ENCODE results near the gene NUP210L. TPM values are rescaled to one million over a fixed set of nuclear protein-coding genes. Genes with fewer than 3 reads are reported as not detected.

The NUP210L gene
- total RNA-seq (ENCODE audit: insufficient read depth, low replicate concordance) = 0.48 TPM

DNA sequence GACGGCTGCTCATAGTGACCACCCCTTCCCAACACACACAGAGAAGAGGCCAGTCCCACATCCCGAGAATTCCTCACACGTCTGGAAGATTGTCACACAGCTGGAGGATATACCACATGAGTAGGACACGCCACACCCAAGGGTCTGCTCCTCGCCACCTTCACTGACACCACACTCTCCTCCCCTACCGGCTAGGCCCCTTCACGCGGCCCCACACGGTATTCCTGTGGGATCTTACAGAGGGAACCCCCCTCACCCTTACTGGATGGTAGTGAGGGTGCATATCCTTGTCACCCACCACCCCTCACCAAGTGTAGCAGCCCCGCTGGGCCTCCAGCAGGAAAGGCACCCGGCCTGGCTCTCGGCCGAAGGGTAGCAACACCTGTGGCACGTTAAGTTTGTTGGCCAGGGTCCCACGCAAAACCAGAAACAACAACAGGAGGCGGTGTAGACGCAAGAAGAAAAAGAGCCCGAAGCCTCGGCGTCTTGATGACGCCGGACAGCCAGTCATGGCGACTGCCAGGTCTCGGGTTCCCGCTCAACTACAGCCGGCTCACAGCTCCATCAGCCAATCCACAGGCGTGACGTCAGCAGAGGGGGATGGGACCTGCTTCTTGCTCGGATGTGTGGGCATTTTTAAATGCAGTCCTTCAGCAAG, at the start of gene NUP210L:
Gene NUP210L, minus strand, starts transcription at position 540 of the 658 bp plus-strand sequence.
- DNase-seq (ENCODE audit: low spot score) = peak; percentile 57

DNA sequence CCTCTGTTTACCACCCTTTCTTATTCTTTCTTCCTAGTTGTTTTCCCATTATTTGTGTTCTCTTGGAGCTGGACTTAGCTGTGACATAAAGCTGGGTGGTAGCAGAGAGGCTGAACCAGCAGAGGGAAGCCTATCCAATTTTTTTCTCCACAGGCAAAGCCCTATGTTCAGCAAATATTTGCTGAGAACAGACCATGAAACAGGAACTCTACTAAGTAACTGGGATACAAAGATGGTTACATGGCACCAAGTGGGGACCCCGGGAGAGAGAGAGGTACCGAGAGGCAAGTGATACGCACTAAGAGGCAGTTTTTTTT, 44.6 kb upstream of the NUP210L start:
- DNase-seq (ENCODE audit: low spot score) = no peak

DNA sequence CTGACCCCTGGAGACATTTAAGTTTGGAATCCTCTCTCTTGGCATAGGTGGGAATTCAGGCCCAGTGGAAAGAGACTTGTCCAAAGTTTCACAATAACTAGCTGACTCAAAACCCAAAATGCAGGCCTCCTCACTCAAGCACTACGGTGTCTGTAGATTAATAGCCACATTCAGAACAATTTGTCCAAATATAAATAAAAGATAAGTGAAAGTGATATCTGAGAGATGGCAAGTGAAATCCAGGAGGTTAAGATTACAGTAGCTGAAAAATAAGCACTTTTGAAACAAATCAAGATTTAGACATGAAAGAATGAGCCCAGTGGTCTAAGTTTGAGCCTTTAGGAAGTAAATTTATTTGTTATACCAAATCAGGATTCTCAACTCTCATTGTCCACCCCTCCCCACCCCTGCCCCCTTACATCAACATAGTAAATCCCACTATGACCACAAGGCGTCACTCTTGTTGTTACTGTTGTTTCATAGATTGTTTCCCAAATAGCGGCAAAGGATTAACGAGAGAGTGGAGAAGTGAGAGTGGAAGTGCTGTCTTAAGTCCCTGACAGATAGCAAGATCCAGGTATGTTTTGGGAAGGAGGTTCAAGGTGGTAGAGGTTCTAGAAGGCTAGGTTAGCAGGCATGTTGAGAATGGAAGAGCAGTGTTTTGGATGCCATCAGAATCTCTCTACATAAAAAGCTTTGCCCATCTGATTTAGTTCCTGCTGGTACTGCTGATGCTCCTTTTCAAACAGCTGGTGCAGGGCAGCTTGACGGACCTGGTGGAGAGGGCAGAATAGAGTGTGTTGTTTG, 44.1 kb upstream of the NUP210L start:
- DNase-seq (ENCODE audit: low spot score) = peak; percentile 52

DNA sequence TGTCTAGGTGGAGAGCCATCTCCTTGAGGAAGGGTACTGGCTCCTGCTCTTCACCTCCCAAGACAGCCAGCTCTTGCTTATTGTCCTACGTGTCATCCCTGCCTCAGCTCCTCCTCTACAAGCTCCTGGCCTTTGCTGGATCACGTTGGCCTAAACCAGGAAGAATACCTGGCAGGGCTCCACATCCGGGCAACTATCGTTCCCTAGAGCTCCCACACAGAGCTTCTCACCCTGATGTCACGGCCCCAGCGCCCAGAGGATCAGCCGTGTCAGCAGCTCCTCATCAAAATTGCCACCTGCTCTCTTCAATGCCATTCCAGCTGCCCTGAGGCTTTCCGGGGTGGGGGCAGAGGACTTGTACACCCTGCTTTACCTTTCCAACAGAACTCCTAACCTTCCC, 38.9 kb upstream of the NUP210L start:
- DNase-seq (ENCODE audit: low spot score) = no peak

DNA sequence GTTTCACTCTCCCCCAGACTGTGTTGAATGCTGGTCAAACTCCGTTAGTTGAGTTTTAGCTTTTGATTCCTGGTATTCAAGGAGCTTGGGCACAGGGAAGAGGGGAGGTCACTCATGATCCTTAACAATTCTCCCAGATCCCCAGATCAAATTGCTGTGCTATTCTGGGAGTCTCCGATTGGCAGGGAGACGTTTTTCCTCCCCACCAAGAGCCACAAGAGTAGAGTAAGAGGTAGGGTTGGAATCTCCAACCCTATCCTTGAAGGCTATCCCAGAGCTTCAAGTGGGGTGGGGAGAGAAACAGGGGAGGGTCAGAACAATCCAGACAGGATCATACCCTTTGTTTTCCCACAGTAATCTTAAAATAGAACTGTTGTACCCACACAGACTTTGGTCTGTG, 37.6 kb upstream of the NUP210L start:
- DNase-seq (ENCODE audit: low spot score) = no peak

DNA sequence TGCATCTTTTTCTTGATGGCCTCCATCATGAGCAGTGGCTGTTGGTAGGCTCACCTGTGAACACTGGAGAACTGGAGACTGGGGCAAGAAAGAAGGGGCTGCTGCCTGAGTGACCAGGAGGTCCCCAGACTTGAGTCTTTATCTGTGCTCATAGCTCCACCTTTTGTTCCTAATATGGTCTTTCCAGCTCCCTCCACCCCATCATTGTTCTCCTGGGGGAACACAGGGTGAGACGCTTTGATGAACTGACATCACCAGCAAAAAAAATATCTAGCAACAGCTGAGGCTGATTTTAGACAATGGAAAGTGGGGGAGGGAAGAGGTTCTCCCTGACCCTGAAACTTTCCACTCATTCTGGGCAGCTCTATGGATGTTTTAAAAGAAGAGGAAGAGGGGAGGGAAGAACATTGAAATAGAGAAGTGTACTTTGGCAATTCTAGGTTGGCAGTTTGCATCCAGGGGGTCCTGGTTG, 37.2 kb upstream of the NUP210L start, which contains the start of gene TPM3:
Gene TPM3, minus strand, starts transcription at position 111 of the 472 bp plus-strand sequence. Its CDS starts 82 bp downstream, at position 29.
- DNase-seq (ENCODE audit: low spot score) = no peak

DNA sequence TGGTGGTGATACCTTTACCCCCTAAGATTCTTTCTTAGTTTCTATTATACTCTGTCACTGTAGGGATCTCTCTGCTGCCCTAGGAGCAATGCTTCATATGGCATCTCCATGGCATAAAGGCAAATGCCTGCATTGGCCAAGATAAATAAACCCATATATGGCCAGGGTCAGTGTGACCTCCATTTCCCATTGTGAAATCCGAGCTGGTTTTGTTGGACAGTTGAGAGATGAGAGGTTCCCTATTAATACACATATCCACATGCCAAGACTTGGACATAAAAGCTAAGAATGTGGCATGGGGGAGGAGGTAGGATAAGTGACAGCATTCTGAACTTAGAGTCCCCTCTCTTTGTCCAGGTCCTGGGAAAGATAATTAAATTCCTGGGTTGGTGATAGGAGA, 35.7 kb upstream of the NUP210L start:
- DNase-seq (ENCODE audit: low spot score) = no peak

DNA sequence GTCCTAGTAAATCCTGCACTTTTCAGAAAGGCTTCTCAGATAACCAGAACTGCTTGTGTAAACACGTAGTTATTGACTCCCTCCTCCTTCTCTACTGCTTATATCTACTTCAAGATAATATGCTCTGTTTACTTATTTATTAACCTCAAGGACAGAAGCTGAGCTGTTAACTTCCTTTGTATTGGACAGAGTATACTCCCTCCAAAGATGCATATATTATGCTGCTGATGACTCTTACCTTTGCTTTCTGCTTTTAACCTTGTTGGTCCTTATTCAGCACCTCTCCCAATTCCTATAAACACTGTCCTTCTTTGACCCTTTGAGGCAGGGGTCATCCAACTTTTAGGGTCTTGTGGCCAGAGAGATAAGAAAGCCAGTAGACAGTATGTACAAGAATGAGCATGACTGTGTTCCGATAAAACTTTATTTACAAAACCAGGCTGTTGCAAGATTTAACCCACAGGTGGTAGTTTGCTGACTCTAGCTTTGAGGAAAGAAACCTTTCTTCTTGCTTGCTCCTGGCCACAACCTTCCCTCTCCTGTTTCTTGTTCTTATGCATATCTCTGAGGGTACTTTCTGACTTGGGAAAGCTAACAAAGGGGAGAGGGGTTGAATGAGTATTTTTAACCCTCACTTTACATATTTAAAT, 32.1 kb upstream of the NUP210L start:
- DNase-seq (ENCODE audit: low spot score) = no peak

DNA sequence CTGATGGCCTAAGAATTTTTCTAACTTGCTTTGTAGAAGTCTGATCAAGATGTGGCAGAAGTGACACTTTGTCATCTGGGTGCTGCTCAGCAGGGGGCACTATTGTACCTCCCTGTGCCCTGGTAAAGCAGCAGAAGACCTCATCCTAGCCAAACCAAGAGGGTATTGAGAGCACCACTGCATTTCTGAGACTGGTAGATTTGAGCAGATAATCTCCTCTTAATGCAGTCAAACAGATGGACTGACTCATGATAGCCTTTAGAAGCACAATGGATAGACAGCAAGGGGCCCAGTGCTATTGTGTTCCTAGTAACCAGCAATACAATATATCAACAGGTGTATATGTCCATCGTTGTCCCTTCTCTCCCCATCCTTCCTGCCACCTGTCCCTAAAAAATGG, 31.3 kb upstream of the NUP210L start:
- no peak for DNase-seq (ENCODE audit: low spot score)

DNA sequence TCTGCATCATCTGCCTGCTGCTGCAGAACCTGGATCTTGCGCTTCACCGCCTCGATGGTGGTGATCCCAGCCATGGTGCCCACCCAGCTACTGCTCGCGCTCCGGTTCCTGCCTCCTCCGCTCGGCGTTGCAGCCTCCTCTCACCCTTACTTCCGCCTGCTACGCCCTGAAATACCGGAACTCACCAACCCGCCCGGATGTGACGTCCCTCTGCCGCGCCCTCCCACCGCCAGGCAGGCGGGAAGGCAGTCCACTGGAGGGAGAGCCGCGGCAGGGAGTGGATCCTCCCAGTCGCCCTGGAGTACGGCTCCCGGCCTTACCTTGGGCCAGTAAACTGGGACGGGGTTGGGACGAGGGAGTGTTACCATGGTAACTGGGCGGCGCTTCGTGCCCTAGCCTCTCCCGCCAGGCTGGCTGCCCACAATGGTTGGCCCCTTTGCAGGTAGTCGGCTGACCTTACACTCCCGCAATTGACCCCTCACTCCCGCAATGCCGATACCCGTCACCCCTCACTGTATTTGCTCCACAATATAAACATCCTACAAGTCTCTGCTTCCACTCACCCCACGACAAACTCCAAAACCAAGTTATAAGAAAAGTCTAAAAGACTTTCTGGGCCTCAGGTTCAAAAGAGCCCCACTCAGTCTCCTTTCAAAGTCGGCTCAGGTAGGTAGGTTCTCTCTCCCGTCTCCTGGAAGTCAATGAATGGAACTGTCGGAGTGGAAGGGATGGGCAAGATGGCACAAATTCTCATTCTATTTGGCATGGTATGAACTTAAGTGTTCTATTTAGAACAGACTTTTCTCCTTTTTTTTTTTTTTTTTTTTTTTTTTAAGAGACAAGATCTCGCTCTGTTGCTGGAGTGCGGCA, 28.4 kb upstream of the NUP210L start:
- DNase-seq (ENCODE audit: low spot score) = peak; percentile 98

DNA sequence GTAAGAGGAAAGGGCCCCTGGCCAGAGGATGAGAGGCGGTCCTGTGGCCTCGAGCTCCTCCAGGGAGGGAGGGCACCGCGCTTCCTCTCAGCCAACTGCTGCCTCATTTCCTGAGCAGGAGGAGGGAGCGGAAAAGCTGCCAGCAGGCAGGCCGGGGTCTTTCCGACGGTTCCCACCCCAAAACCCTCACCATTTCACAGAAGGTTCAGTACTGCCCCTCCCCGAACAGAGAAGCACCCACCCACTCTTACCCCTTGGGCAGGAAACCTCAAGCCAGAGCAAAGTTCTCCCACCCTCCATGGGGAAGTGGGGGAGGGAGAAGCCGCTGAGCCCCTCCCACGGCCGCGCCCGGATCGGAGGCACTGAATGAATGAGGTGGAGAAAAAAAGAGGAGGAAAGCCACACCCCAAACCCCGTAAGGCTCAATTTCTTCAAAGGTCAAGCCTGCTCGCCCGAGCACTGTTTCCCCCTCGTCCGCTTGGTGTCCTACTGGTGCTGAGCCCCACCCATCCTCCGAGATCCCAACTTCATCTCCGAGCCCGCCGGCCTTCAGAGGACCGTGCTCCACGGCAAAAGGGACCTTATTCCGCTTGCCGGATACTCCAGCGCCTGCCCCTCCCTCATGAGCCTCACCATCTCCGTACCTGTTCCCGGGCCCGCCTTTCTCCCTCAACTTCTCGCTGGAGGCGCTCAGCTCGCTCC, 27.6 kb upstream of the NUP210L start:
- DNase-seq (ENCODE audit: low spot score) = peak; percentile 91

DNA sequence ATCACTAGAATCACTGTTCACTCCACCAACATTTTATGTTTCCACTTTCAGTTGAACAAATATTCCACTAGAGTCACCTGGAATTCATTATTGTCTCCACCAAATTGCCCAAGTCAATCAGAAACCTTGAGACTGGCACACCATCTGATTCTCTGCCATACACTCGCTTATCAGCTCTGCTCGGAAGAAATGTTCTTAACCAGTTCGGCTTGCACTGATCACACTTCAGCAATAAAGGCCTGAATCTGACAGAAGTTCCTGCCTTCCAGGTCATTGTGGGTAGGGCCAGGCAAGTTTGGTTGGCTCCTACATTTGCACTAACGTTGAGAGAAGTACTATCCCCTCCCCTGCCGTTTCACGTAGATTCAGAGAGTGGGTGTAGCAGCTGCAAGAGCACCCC, 27.1 kb upstream of the NUP210L start:
- no peak for DNase-seq (ENCODE audit: low spot score)

DNA sequence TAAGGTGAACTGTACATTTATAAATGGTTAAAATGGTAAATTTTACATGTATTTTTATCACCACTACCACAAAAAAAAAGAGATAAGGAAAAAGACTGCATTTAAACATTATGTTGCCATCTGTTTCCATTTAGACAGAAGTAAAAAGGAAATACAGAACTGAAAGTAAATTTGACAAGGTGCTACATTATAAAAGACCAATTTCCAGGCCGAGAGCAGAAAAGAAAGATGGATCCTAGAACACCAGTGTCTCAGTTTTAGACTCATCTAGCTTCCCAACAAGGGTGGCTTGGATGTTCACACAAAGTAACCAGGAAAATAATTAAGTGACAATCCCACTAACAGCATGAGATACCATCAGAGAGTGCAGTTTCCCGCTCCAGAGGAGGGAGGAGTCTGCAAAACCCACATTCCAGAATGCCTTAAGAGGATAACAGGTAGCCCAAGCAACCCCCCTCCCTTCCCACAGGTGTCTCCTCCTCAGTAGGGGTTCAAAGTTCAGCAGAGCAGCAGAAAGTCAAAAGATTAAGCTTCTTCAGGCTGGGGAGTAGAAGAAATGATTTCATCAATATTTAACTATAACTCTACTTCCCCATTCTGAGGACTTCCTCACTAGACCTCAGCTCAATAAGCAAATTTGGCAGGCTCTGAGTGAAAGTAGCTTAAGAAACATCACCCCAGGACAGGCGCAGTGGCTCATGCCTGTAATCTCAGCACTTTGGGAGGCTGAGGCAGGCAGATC, 25.2 kb upstream of the NUP210L start:
- DNase-seq (ENCODE audit: low spot score) = no peak

DNA sequence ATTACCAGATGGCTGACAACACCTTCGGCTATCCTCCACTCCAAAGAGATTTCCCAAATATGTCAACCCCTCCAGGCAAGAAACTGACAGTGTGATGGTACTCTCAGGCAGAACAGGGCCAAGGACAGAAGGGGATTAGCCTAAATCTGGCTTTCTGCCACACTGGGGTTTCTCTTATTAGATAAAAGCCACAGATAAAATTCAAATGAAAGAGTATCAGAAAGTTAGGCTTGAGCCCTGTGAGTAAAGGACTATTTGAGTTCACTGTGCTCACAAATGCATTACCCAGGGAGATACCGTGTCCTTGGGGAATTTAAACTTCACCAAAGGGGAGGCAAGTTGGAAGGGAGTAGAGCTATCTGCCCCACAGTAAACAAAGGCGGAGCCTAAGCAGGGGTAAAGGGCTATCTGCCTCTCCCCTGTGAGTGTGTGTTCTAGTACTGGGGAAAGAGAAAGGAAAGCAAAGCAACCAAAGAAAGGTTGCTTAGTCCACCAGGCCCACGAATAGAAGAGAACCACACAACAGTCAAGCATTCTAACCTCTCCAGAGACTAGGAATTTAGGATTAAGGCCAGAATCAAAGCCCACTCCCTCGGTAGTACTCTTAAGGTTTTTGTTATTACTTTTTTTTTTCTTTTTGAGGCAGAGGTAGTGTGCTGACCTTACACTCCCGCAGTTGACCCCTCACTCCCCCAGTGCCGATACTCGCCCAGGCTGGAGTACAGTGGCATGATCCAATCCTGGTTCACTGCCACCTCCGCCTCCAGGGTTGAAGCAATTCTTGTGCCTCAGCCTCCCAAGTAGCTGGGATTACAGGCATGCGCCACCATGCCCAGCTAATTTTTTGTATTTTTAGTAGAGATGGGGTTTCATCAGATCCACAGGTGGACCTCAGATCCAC, 24.3 kb upstream of the NUP210L start:
- no peak for DNase-seq (ENCODE audit: low spot score)

DNA sequence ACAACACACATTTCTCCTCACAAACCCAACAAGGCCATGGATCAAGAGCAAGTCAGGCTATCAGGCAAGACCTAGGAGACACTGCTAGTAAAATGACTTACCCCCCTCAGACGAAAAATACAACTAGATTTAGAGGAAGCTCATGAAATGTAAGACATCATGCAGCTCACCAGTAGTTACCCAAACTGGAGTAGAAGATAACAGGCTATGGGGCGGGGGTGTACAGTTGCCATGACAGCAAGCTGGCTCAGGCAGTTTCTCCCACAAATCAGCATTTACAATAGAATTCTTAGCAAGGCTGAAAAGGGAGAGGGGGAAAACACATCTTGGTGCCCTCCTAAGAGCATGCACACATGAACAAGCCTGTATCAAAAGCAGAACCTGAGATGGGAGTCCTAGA, 23.1 kb upstream of the NUP210L start:
- no peak for DNase-seq (ENCODE audit: low spot score)

DNA sequence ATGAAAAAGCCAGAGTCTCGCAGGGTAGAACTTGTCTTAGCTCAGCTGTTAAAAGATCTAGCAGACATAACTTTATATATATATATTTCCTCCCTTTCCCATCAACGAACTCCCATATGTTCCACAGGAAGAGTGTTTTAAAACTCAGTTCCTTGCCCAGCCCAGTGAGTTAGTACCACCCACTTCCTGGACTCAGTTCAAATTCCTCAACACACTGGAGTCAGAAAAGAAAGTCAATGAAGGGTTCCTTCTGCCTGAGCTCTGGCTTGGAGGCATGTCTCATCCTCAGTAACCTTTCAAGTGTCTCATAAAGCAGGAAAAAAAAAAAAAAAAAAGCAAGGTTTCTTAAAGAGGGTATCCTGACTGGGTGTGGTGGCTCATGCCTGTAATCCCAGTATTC, 21.5 kb upstream of the NUP210L start:
- peak; percentile 89 for DNase-seq (ENCODE audit: low spot score)

DNA sequence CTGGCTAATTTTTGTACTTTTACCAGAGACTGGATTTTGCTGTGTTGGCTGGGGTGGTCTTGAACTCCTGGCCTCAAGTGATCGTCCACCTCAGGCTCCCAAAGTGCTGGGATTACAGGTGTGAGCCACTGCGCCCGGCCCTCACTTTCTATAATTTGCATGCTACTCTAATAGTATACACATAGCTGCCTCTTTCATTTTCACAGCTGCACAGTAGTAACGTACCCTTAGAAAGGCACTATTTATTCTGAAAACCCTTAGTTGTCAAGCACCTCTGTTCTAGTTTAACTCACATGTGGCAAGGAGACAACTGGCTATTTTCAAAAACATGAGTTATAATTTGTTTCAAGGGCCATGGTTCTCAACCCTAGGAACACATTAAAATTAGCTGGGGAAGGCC, 19.8 kb upstream of the NUP210L start:
- no peak for DNase-seq (ENCODE audit: low spot score)

DNA sequence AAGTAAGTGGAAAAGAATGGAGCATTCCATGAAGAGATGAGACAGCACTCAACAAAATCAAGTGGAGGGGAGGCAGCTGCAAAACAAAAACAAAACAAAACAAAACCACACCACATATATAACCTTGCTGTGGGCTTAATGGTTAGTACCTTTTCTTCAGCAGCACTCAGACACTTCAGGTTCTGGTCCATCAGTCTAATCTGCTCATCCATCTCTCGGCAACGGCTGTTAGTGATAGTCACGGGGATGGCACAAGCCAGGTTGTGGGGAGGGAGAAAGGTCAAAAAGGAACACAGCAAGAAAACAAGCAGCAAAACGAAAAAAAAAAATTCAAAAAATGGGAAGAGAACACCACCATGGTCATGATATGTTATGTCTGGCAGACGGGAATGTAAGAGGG, 17.0 kb upstream of the NUP210L start:
- no peak for DNase-seq (ENCODE audit: low spot score)

DNA sequence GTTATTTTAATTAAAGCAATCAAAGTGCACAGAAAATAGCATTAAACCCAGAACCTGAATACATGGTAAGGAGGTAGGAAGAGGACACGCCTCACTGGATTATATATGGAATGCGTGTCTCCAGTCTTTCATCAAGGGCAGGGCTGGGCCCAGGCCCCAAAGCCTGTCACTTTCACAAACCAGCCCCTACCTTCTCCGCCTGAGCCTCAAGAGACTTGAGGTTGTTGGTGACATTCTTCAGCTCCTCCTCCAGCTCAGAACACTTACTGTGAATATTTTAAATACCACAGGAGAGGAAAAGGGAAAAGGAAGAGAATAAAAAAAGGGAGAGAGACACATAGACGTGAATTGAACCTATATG, 16.3 kb upstream of the NUP210L start:
- no peak for DNase-seq (ENCODE audit: low spot score)

Measured in umbilical cord (tissue), 2 donors.